IPS-15b (cell line): Measurements from ENCODE around the gene DGCR8.

Source experiments
- H3K27me3 ChIP-seq: one replicate; pipeline ENCODE4 v1.6.1; 2013; ENCODE audit warnings: low read length; ENCODE audit not compliant: control insufficient read depth, insufficient read depth
- H3K36me3 ChIP-seq: one replicate; pipeline ENCODE4 v1.6.1; 2013; ENCODE audit warnings: low read length; ENCODE audit not compliant: control insufficient read depth, insufficient read depth
- H3K4me1 ChIP-seq: one replicate; pipeline ENCODE4 v1.6.1; 2013; ENCODE audit warnings: mild to moderate bottlenecking, low read length; ENCODE audit not compliant: control insufficient read depth, insufficient read depth
- H3K4me3 ChIP-seq: one replicate; pipeline ENCODE4 v1.5.1; 2013; ENCODE audit warnings: low read depth, low read length
- H3K9ac ChIP-seq: one replicate; pipeline ENCODE4 v1.6.1; 2013; ENCODE audit warnings: low read depth, mild to moderate bottlenecking, low read length
- H3K9me3 ChIP-seq: one replicate; pipeline ENCODE4 v1.6.1; 2013; ENCODE audit warnings: mild to moderate bottlenecking, low read length; ENCODE audit not compliant: control insufficient read depth, insufficient read depth

Gene DGCR8

DNA sequence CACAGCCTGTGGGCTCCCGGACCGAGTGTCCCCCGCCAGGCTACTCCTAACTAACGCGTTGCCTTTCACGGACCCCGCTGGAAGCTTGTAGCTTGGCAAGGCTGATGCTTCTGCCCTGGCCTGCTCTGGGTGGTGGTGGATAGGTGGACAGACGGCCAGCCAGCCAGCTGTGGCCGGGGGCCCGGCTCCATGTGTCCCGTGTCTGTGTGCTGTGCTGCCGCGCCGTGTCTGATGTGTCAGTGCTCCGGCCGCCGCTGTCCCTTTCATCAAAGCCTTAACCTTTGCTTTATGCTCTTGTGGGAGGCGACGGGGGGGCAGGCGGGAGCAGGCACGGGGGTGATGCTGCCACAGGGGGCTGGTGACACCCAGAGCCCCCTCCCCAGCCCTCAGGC, 65.8 kb downstream of the DGCR8 start:
- no peak overlapping the region for H3K4me3 ChIP-seq
- peaks cover 14% of the 10 kb centered on the region for H3K36me3 ChIP-seq
- H3K4me1 ChIP-seq = no peaks in the 10 kb centered on the region
- no peak overlapping the region for H3K9ac ChIP-seq
- H3K9me3 ChIP-seq = no peaks in the 10 kb centered on the region
- H3K27me3 ChIP-seq = no peaks in the 10 kb centered on the region

DNA sequence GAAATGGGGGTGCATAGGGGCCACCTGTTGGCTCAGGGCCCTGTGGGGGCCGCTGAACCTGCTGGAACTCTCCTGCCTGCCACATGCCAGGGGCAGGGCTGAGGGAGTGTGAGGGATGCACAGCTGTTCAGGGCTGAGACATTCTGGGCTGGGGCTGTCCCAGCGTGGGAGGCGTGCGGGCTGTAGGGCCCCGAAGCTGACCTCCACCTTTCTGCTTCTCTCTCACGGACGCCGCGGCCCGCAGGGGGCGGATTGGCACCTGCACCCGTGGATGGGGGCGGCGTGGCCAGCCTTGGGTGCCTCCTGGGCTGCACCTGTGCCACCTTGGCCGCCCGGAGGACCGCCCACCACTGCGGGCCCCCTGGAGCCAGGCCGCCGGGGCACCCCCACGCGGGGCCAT, 66.7 kb downstream of the DGCR8 start:
- H3K4me3 ChIP-seq = no peak overlapping the region
- no peaks in the 10 kb centered on the region for H3K4me1 ChIP-seq

DNA sequence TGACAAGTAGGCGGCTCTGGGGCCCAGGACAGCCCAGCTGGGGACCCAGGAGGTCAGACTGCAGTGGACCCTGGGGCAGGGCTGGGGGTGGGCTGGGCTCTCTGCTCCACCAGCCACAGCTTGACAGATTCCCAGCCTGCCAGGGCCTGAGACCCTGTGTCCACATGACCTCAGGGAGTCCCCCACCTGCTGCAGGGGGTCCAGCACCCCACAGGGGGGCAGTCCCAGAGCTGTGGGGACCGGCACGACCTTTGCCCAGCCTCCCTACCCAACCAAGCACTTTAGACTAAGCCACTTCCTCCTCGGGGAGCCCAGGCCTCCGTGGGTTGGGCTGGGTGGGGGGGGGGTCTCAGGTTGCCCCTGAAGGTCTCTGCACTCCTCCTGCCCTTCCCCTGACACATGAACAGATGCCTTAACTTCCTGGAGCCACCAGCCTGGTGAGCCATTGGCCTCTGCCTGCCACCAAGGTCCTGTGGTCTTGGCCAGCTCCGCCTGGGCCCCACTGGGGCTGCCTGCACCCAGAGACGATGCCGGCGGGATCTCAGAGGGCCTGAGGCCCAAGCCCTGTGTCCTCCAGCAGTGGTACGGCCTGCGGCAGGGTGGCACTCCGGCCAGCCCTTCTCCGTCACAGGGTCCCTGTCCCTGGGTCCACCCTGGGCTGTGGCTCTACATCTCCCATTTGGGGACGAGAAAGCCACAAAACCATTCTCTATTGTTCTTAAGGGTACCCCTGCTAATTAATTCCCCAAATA, 67.4 kb downstream of the DGCR8 start:
- H3K36me3 ChIP-seq = peaks cover 8% of the 10 kb centered on the region

More for the DNA sequence above, 66.7 kb downstream of the DGCR8 start:
- Histone ChIP-seq H3K9ac (no peak overlapping the region), H3K27me3 (no peaks in the 10 kb centered on the region), H3K9me3 (no peaks in the 10 kb centered on the region), H3K36me3 (peaks cover 10% of the 10 kb centered on the region)

DNA sequence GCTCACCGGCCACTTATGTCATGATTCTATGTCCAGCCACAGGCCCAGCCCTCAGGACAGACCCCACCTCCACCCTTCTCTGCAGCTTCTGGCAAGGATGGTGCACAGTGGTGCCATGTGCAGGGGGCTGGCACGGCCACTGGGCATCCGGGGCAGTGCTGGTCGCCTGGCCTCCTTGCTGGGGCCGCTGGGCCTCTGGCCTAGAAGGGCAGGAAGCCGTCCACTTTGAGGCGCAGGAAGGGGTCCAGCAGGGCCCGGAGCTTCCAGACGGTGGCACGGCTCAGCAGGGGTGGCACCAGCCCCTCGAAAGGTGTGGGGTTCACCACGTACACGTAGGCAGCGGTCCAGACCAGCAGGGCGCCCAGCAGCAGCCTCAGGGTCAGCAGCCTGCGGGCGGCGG, 68.4 kb downstream of the DGCR8 start:
- H3K36me3 ChIP-seq = peaks cover 3% of the 10 kb centered on the region
- H3K9ac ChIP-seq = no peak overlapping the region
- no peaks in the 10 kb centered on the region for H3K4me1 ChIP-seq
- H3K4me3 ChIP-seq = no peak overlapping the region
- H3K27me3 ChIP-seq = no peaks in the 10 kb centered on the region
- H3K9me3 ChIP-seq = no peaks in the 10 kb centered on the region

More for the DNA sequence above, 67.4 kb downstream of the DGCR8 start:
- Histone ChIP-seq H3K4me3 (no peak overlapping the region), H3K9me3 (no peaks in the 10 kb centered on the region), H3K4me1 (no peaks in the 10 kb centered on the region), H3K9ac (no peak overlapping the region), H3K27me3 (no peaks in the 10 kb centered on the region)

DNA sequence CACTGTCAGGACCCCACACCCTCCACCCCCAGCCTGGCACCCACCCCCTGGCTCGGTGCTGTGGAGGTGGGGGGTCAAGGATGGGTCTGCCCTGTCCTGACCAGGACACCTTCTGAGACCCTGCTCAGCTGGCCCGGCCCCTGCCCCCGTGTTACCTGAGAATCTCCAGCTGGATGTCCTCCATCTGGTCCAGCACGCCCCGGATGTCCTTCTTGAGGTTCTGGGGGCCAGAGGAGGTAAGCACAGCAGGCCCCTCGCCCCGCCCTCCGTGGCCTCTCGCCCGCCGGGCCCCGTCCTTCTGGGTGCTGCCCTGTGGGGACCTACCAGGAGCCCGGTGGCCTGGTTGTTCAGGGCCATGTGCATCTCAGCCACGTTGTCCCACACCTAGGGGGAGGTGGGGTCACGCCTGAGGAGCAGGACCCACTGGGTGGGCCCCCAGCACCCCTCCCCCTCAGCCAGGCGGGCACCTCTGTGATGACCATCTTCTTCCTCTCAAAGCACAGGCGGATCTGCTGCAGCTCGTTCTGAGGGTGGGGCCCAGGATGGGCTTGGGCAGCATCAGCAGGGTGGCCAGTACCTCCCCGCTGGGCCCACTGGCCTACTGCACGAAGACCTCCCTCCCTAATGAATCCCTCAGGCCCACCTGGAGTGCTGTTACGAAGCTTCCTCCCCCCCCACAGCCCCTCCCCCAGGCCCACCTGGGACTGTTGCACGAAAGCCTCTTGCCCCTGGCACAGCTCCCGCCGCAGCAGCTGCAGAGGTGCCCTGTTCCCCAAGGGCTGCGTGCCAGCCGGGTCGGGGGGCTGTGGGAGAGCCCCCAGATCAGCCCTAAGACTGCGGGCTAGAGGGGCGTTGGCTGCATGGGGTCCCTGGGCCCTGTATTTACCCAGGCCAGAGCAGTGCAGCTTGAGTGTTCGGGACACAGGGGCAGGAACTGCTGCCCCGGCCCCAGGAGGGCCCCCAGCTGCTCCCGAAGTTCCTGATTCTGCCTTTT, 69.5 kb downstream of the DGCR8 start:
- no peak overlapping the region for H3K9ac ChIP-seq
- H3K9me3 ChIP-seq = no peaks in the 10 kb centered on the region
- H3K4me1 ChIP-seq = no peaks in the 10 kb centered on the region
- H3K36me3 ChIP-seq = no peaks in the 10 kb centered on the region
- no peaks in the 10 kb centered on the region for H3K27me3 ChIP-seq
- H3K4me3 ChIP-seq = no peak overlapping the region

DNA sequence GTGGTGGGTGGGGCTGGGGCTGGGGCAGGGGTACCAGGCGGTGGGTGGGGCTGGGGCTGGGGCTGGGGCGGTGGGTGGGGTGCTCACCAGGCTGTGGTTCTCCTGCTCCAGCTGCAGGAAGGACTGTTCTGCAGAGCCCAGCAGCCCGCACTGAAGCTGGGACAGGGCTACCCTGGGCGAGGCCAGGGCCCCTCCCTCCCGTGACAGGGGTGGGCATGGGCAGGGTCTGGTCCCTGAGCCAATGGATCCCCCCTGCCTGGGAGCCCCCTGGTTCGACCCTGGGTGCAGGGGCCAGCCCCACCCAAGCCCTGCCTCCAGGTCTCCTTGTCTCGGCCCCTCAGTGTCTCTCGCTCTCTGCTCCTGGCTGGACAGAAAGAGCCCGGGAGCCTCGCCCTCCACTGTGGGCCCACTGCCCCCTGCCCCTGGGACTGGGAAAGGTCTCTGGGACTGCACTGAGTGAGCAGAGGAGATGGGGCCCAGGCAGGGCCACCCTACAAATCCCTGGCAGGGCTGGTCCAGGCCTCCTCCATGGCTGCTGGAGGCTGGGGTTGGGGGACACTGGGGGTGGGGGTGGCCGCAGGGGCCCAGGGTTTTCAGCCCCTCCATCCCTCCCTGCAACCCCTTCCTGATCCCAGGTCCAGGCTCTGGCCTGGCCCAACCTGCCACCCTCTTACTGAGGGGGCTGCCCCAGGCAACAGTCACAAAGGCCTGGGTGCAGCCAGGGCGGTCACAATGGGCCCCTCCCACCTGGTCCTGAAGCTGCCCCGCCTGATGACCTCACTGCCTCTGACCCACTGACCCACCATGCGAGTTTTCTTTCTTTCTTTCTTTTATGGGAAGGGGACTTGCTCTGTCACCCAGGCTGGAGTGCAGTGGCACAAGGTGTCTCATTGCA, 70.6 kb downstream of the DGCR8 start, which contains the start of gene CCDC188:
Gene CCDC188 (minus strand): TSS at position 675 of the 895 bp plus-strand sequence. CDS start 69 bp downstream, at position 606.
- Histone ChIP-seq H3K9ac (no peak within 1 kb of the TSS), H3K4me3 (no peak within 1 kb of the TSS), H3K27me3 (no peaks in the 10 kb centered on the region), H3K9me3 (no peaks in the 10 kb centered on the region), H3K36me3 (no peaks in the 10 kb centered on the region), H3K4me1 (no peaks in the 10 kb centered on the region)

DNA sequence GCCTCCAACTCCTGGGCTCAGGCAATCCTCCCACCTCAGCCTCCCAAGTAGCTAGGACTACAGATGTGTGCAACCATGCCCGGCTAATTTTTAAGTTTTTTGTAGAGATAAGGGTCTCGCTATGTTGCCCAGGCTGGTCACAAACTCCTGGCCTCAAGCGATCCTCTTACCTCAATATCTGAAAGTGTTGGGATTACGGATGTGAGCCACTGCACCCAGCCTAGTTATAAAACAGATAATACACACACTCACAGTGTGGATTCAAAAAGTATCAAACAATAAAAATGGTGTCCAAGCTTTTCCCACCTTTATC, 71.2 kb downstream of the DGCR8 start:
- Histone ChIP-seq H3K4me1 (no peaks in the 10 kb centered on the region), H3K4me3 (no peak overlapping the region), H3K9ac (no peak overlapping the region), H3K36me3 (no peaks in the 10 kb centered on the region), H3K27me3 (no peaks in the 10 kb centered on the region), H3K9me3 (no peaks in the 10 kb centered on the region)

DNA sequence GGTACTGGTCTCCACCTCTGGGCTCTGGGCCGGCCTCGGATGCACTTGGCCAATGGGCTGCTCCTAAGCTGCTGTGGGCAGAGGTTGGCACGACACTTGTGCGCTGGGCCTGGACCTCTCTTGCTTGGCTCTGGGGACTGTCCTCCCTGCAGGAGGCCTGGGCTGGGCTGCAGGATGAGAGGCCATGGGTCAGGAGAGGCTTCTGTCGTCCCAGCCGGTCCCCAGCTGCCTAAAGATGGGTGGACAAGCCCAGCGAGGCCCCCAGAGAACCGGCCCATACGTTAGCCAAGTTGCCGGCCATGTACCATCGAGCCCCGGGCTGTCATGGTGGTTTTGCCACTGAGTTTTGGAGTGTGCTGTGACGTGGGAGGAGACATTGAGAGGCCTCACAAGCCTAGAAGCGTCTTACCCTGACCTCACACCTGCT, 72.4 kb downstream of the DGCR8 start:
- Histone ChIP-seq H3K9ac (no peak overlapping the region), H3K4me1 (no peaks in the 10 kb centered on the region)

DNA sequence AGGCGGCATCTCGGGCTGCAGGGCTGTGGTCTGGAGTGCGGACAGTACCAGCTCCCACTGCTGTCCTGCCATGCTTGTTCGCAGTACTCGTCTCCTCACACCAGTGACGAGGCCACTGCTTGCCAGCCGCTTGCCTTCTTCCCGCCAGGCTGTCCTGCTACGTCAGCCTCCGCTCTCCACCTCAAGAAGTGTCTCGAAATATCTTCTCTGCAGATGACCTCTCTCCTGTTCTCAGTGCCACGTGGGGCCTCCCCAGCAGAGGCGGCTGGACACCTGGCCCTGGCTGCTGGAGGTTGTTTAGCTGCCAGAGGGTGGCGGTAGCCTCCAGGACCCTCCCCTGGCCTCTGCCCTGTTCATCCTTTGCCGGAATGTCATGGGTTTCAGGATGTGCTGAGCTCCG, 73.9 kb downstream of the DGCR8 start:
- H3K27me3 ChIP-seq = no peaks in the 10 kb centered on the region
- no peak overlapping the region for H3K4me3 ChIP-seq
- H3K4me1 ChIP-seq = no peaks in the 10 kb centered on the region
- no peaks in the 10 kb centered on the region for H3K36me3 ChIP-seq
- H3K9me3 ChIP-seq = no peaks in the 10 kb centered on the region
- no peak overlapping the region for H3K9ac ChIP-seq

More for the DNA sequence above, 72.4 kb downstream of the DGCR8 start:
- Histone ChIP-seq H3K9me3 (no peaks in the 10 kb centered on the region), H3K4me3 (no peak overlapping the region), H3K36me3 (no peaks in the 10 kb centered on the region), H3K27me3 (no peaks in the 10 kb centered on the region)

DNA sequence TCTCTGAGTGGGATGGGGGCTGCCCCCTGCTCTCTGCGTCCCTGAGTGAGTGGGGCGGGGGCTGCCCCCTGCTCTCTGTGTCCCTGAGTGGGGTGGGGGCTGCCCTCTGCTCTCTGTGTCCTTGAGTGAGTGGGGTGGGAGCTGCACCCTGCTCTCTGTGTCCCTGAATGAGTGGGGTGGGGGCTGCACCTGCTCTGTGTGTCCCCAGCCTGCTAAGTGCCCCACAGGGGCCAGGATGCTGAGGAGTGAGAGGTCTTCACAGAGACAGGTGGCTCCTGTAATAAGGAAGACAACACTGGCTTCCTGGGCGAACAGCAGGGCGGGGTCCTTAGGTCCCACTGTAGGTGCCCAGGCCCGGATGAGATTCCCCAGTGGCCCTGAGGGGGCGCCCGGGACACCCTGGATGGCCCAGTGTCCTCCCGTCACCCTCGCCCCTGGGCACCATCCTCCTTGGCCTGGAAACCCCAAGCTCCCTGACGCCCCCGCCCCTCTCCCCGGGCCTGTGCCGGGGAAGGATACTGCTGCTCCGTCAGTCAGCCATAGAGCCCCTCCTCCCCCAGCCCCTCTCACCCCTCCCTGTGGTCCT, 74.7 kb downstream of the DGCR8 start:
- Histone ChIP-seq H3K27me3 (no peaks in the 10 kb centered on the region), H3K4me3 (no peak overlapping the region), H3K9ac (no peak overlapping the region)

More for the DNA sequence above, 74.7 kb downstream of the DGCR8 start:
- Histone ChIP-seq H3K4me1 (no peaks in the 10 kb centered on the region), H3K36me3 (no peaks in the 10 kb centered on the region), H3K9me3 (no peaks in the 10 kb centered on the region)
